ENCODE results near the gene STX17.
"Not testable (repeated sequence)": the region's sequence is repeated elsewhere in the genome, so short reads cannot be mapped to it uniquely, and the experiment has no call there.

Gene STX17

DNA sequence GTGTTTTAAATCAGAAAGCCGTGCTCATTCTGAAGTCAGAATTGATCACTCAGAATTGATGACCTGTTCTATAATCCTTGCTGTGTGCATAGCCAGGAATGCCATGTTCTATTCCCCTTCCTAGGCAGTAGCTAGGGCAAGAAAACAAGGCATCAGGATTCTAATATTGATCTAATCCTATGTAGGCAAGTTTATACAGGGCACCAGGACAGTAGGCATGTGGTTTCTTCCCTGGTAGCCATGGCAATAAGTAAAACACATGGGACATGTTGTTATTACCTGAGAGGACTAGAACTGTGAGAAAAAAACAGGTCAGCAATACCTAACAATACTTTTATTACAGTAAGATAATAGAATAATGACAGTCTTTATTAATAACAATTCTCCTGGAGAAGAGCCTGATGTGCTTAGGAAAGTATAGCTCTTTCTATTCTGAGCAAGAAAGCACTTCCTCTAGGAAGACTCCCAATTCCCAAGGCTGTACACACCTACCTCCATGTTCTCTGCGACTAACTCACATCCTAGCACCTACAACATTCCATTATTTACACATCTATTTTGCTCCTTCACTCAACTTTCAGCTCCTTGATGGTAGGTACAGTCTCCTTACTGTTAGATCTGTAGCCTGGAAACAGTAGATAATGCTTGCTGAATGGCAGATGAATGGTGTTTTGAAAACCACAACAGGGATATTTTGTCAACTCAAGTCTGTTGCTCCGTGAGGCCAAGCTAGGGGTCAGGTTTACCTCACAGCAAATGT lies 70.8 kb downstream of the STX17 start:
- no peak for DNase-seq

DNA sequence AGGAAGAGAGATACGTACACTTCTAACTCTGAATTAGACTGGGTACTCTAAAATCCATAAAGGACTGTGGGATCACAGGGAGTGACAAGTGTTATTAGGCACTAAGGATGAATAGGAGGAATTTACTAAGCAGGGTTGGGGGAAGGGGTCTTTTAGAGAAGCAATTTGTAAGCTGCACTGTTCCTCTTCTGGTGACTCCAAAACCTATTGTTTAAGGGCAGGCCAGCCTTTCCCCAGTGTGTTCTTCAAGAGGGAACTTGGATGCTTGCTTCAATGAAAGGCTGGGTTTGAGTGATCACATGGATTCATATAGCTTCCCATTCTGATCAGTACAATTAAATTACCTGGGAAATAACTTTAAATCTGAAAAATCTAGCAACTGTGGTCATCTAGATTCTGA lies 71.8 kb downstream of the STX17 start:
- DNase-seq, result no peak

DNA sequence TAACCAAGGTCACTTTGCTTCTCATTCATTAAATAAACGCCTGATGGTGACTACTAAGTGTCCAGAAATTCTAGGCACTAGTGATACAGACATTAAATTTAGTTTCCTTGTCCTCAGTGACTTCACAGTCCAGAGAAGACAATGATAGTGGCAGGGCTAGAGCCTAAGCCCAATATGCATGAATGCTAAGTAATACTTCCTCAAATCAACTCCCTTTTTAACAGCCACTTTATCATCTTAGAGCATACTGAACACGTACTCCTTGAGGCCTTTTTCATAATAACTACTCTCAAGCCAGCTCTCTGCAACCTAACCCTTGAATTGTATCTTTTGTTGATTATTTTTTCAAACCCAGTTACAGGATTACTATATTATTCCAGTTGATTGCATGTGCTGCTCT lies 74.1 kb downstream of the STX17 start:
- no peak for DNase-seq

DNA sequence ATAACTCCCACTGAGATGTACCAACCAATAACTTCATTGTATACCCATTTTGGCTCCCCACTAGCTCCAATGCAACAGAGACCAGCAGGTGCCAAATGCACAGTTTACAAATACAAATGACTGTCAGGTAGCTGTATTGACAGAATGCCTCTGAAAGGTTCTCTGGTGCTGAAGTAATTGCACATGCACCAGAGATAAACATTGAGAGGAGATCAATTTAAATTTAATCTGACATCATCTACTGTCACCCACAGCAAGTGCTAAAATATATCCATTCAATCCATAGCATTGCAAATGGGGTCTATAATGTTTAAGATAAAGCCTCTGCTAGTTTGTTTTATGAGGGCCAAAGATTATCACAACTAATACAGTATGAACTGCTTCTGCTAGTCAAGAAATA lies 80.2 kb downstream of the STX17 start:
- DNase-seq, result no peak

DNA sequence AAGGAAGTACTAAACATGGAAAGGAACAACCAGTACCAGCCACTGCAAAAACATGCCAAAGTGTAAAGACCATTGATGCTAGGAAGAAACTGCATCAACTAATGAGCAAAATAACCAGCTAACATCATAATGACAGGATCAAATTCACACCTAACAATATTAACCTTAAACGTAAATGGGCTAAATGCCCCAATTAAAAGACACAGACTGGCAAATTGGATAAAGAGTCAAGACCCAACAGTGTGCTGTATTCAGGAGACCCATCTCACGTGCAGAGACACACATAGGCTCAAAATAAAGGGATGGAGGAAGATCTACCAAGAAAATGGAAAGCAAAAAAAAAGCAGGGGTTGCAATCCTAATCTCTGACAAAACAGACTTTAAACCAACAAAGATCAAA lies 84.1 kb downstream of the STX17 start:
- not testable (repeated sequence) for DNase-seq

DNA sequence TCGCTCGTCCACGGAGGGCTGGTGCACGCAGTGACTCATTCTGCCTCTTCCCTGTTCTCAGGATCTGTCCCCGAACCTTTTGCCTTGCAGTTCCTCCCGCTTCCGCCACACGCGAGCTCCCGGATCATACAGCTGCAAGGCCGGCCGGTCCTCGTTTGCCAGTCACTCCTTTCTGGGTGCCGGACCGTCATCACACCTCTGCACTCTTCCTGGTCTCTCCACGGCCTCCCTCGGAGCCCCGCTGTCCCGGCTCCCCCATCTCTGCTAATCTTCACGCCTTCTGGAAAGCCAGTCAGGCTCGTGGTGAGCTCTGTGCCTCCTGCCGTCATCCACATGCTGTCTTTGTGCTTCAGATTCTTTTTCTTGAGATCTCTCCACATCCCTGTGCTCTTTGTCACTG lies 91.8 kb downstream of the STX17 start:
- DNase-seq, result no peak

DNA sequence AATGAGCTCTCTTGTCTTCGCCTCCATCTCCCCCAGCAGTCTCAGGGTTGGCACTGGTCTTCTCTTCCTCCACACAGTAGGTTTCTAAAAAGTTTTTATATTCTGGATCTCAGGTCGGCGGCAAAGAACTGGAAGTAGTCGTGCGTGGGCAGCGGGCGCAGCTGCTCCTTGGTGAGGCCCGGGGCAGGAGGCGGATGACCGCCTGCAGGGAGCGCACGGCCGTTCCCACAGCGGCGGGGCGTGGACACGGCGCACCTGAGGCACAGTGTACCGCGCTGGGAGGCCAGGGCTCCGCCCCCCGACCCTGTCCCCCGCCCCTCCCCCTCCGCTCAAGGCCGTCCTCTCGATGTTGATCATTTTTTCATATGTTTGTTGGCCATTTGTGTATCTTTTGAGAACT lies 92.4 kb downstream of the STX17 start:
- no peak for DNase-seq

DNA sequence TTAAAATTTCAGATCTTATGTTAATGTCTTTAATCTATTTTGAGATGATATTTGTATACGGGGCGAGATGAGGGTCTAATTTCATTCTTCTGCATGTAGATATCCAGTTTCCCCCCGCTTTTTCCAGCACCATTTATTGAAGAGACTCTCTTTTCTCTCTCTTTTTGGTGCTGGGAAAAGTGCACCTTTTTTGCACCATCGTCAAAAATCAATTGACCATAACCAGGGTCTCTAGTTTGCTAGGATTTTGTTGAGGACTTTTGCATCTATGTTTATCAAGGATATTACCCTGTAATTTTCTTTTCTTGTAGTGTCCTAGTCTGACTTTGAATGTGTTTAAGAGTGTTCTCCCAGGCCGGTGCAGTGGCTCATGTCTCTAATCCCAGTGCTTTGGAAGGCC lies 93.3 kb downstream of the STX17 start:
- no peak for DNase-seq

DNA sequence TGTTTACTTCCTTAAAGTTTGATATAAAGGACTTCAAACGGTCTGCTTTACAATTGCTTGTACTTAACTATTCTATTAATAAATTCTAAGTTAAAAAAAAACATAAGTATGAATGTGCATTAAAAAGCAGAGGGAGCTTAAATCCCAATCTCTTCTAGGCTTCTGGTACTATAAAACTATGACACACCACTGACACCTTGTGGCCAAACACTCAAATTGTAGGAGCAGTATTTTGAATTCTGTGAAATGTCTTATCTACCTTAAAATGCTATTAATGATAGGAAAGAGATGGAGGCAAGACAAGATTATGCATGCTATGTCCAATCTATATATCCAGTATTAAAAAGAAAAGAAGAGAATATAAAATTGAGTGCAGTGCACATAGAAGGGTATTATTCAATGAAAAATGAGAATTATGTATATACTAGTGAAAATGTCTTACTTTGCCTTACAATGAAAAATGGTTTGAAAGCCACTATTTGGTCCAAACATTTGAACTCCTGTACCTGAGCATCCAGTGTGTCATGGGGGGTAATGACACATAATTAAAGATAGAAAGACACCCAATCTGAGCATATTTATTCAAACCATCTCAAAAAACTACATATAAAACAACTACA lies 104.7 kb downstream of the STX17 start:
- no peak for DNase-seq

DNA sequence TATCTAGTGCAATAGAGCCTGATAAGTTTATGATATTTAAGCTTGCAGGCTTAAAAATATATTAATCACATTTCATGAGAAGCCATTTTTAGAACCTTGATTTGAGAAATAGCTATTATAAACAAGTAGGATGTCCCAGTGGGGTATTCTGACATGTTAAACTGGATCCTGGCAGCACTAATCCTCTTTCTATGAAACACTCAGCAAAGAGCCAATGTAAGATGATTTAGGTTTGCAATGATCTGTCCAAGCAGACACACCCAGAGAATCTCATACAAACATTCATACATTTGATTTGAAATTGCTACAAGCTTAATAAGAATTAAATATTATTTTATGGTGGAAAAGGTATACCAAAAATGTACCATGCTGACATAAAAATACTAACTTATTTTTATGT lies 105.8 kb downstream of the STX17 start:
- DNase-seq, result no peak

DNA sequence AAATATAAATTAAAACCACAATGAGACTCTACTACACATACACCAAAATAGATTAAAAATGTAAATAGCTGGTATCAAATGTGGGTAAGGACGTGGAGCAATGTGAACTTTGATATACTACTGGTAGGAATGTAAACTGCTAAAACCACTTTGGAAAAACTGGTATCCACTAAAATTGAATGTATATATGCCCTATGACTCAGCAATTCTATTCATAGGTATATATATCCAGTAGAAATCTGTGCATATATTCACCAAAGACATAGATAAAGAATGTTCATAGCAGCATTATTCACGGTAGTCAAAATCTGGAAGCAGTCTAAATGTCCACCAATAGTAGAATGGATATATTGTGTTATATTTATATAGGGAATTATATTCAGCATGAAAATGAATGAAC lies 107.1 kb downstream of the STX17 start:
- no peak for DNase-seq

DNA sequence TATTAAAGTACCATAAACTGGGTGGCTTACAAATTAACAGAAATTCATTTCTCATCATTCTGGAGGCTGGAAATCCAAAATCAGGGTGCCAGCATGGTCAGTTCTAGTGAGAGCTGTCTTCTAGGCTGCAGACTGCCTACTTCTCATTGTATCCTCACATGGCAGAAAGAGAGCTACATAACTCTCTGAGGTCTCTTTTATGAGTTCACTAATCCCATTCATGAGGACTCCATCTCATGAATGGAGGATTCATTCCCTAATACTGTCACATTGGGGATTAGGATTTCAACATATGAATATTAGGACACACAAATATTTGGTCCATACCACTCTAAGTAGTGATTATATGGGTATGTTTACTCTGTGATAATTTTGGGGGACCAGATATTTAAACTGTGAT lies 108.4 kb downstream of the STX17 start:
- no peak for DNase-seq

DNA sequence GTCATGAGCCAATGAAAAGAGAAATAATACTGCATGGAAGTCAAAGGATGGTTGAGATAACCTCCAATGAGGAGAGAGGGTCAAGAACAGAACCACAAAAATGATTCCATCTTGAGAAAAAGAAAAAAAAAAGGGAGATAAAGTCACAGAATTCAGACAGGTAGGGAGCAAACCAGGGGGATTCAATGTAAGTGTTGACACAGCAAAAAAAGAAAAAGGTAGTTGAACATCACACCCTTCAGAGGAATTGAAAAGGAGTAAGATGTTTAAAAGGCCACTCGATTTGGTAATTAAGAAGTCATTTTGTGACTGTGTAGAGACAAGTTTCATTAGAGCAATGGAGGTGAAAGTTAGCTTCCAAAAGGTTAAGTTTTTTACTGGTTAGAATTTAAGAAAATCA lies 113.1 kb downstream of the STX17 start:
- no peak for DNase-seq

Data from activated gamma-delta T cell (primary cell).